AG04450 (cell line): ENCODE data around the gene KCNJ6. TPM values are rescaled to one million over a fixed set of nuclear protein-coding genes. Genes with fewer than 3 reads are reported as not detected.

Source experiments
- CTCF ChIA-PET: fragments of 300-600, 350-600 bp; formaldehyde crosslinking; extraction: SDS; loops from one replicate; lab custom pipeline; 2022; ENCODE audit warnings: antibody characterized with exemption, inconsistent platforms; lab: Charles Lee
- POLR2A ChIA-PET: fragments of 350-600 bp; formaldehyde crosslinking; extraction: SDS; loops from one replicate; lab custom pipeline; 2021; ENCODE audit warnings: antibody characterized with exemption, inconsistent platforms; lab: Yijun Ruan, JAX
- DNase-seq: peaks from one replicate; pipeline ENCODE4 v3.0.0-alpha.2; 2011; ENCODE audit warnings: low read depth, low spot score
- H3K27ac ChIP-seq: one replicate; pipeline ENCODE4 v1.5.1; 2012; ENCODE audit warnings: low read depth, low read length, control low read depth
- H3K27me3 ChIP-seq: one replicate; pipeline ENCODE4 v1.6.0; 2012; ENCODE audit warnings: low read length; ENCODE audit not compliant: control insufficient read depth, insufficient read depth
- H3K4me3 ChIP-seq: 2 replicates; pipeline ENCODE4 v1.5.1; 2011; ENCODE audit warnings: mild to moderate bottlenecking, low read depth, low read length, control low read depth
- H3K9me3 ChIP-seq: 2 replicates; pipeline ENCODE4 v1.5.1; 2012; ENCODE audit warnings: low read length; ENCODE audit not compliant: control insufficient read depth, insufficient read depth
- polyA plus RNA-seq: library from polyadenylated mRNA; depleted of rRNA; stranded (reverse); fragments of >200 nt; gene quantifications from 2 replicates; pipeline ENCODE4 v1.2.3, GENCODE V29; 2011
- TF ChIP-seq, protein P1 (sequence below): IDR thresholded peaks from 2 replicates; pipeline ENCODE4 v1.5.1; 2011; ENCODE audit warnings: low read depth, low read length, control low read depth, inconsistent platforms

The KCNJ6 gene
- polyA plus RNA-seq, 1 experiment, result 0.02 TPM

- TF ChIP-seq, protein P1, sequence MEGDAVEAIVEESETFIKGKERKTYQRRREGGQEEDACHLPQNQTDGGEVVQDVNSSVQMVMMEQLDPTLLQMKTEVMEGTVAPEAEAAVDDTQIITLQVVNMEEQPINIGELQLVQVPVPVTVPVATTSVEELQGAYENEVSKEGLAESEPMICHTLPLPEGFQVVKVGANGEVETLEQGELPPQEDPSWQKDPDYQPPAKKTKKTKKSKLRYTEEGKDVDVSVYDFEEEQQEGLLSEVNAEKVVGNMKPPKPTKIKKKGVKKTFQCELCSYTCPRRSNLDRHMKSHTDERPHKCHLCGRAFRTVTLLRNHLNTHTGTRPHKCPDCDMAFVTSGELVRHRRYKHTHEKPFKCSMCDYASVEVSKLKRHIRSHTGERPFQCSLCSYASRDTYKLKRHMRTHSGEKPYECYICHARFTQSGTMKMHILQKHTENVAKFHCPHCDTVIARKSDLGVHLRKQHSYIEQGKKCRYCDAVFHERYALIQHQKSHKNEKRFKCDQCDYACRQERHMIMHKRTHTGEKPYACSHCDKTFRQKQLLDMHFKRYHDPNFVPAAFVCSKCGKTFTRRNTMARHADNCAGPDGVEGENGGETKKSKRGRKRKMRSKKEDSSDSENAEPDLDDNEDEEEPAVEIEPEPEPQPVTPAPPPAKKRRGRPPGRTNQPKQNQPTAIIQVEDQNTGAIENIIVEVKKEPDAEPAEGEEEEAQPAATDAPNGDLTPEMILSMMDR, result no peak
- H3K9me3 ChIP-seq, result no peaks in the 10 kb centered on the region
- peaks cover 13% of the 10 kb centered on the region for H3K27me3 ChIP-seq
- no peak overlapping the region for H3K27ac ChIP-seq
- ChIA-PET CTCF (no interaction called here), POLR2A (no interaction called here)
- H3K4me3 ChIP-seq, result no peak overlapping the region
- DNase-seq, result no peak
Observed at GRCh38 chr21:37601915-37602314, 314.3 kb downstream of the KCNJ6 start.

GRCh38 chr21:37601027-37601426, 315.2 kb downstream of the KCNJ6 start:
- POLR2A ChIA-PET, result no interaction called here
- Histone ChIP-seq H3K27ac (no peak overlapping the region), H3K9me3 (no peaks in the 10 kb centered on the region), H3K27me3 (peaks cover 9% of the 10 kb centered on the region), H3K4me3 (no peak overlapping the region)
- TF ChIP-seq, protein P1, result no peak
- no peak for DNase-seq
- CTCF ChIA-PET, result no interaction called here

DNA sequence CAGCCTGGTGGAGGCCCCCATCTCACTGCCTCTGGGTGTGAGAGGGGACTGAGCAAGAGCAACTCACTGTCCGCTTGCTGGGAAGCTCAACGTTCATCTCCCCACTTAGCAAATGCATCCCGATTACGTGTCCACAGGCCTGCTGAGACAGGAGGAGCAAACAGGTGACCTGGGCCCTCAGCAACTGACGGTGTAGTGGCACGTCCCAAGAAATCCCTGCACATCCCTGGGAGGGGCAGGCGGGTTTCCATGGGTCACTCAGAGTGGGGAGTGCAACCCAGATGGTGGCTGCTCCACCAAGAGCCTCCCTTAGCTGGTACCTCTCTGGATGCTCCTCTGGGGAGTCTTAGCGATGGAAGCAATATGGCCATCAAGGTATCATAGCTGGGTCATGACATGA, 320.3 kb downstream of the KCNJ6 start:
- H3K9me3 ChIP-seq, result no peaks in the 10 kb centered on the region
- H3K27ac ChIP-seq, result no peak overlapping the region
- no peak for DNase-seq
- H3K4me3 ChIP-seq, result no peak overlapping the region
- ChIA-PET POLR2A (no interaction called here), CTCF (no interaction called here)
- TF ChIP-seq, protein P1, result no peak
- H3K27me3 ChIP-seq, result peaks cover 14% of the 10 kb centered on the region

- TF ChIP-seq, protein P1, result no peak
- no peak overlapping the region for H3K4me3 ChIP-seq
- no peak overlapping the region for H3K27ac ChIP-seq
- H3K9me3 ChIP-seq, result no peaks in the 10 kb centered on the region
- H3K27me3 ChIP-seq, result peaks cover 11% of the 10 kb centered on the region
- POLR2A ChIA-PET, result no interaction called here
- CTCF ChIA-PET, result no interaction called here
- DNase-seq, result no peak
Observed at GRCh38 chr21:37594472-37594951, 321.7 kb downstream of the KCNJ6 start.

DNA sequence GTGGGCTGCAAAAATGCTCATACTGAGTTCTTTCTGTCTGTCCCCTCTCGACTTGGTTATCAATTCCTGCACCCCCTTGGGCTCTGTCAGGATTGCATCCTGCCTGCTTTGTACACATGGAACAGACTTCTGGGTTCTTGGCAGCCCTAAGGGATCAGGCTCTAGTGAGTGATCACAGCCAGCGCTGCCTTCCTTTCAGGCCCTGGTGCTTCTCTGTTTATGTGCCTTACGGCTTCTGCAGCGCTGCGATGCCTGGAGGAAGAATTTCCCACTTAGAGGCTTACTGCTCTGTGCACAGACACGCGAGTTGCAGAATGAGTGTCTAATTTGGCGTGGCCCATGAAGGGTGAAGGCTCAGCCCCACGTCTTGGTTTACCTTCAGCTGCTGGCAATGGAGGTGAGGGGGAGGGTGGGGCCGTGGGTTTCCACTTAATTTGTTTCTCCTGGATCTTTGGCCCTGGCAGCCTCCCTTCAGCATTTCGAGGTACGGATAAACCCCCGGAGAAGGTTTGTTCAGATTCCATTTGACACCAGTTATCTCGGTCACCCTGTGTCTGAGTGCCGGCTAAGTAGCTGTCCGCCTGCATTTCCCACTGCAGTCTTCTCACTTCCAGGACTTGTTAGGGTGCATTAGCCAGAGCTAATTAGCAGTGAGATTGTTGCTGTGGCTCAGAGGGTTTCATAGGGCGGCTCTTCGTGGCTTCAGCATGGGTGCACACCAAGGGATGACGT, 322.4 kb downstream of the KCNJ6 start:
- no peak for DNase-seq
- TF ChIP-seq, protein P1, result no peak
- Histone ChIP-seq H3K9me3 (no peaks in the 10 kb centered on the region), H3K27me3 (peaks cover 11% of the 10 kb centered on the region), H3K4me3 (no peak overlapping the region), H3K27ac (no peak overlapping the region)
- CTCF ChIA-PET, result no interaction called here
- POLR2A ChIA-PET, result no interaction called here
